Measurements from ENCODE around the gene ZSCAN5A.
"Not testable (repeated sequence)": the region's sequence is repeated elsewhere in the genome, so short reads cannot be mapped to it uniquely, and the experiment has no call there.

Gene ZSCAN5A, protein sequence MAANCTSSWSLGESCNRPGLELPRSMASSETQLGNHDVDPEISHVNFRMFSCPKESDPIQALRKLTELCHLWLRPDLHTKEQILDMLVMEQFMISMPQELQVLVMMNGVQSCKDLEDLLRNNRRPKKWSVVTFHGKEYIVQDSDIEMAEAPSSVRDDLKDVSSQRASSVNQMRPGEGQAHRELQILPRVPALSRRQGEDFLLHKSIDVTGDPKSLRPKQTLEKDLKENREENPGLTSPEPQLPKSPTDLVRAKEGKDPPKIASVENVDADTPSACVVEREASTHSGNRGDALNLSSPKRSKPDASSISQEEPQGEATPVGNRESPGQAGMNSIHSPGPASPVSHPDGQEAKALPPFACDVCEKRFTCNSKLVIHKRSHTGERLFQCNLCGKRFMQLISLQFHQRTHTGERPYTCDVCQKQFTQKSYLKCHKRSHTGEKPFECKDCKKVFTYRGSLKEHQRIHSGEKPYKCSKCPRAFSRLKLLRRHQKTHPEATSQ

DNA sequence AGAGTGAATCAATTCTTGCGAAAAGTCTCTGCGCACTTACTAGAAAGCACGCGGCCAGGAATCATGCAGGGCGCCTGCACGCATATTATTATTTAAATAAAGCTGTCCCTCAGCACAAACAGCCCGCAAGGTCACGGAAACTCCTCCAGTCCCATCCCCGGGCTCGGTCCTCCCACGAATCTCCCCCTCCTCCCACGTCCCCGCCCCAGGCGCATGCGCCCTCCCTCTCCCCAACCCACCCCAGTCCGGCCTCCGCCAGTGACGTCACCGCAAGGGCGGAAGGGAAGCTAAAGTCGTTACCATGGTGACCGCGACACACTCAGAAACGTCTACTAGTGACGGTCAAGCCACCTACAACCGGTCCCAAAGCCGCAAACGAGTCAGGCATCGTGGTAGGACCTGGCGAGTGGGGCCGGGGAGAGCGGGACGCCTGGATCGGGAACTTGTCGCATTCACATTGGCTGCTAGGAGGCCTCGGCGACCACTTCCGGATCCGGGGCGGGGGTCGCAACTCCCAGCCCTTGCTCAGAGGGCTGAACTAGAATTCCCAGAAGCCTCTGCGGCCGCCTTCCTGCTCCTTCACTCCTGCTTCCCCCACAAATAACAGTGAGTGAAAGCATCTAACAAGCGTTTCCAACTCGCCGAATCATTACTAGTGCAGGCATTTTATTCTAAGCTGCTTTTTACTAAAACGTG is at the start of gene ZSCAN5A:
ZSCAN5A (minus strand) TSS at position 459 of the 696 bp plus-strand sequence. CDS start 89,793 bp downstream, outside the sequence.
- DNase-seq, result peak; percentile 92

DNA sequence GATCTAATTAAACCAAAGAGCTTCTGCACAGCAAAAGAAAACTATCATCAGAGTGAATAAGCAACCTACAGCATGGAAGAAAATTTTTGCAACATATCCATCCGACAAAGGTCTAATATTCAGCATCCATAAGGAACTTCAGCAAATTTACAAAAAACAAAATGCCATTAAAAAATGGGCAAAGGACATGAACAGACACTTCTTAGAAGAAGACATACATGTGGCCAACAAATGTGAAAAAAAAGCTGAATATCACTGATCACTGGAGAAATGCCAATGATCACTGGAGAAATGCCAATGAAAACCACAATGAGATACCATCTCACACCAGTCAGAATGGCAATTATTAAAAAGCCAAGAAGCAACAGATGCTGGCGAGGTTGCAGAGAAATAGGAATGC is 46.2 kb upstream of the ZSCAN5A start:
- no peak for DNase-seq

DNA sequence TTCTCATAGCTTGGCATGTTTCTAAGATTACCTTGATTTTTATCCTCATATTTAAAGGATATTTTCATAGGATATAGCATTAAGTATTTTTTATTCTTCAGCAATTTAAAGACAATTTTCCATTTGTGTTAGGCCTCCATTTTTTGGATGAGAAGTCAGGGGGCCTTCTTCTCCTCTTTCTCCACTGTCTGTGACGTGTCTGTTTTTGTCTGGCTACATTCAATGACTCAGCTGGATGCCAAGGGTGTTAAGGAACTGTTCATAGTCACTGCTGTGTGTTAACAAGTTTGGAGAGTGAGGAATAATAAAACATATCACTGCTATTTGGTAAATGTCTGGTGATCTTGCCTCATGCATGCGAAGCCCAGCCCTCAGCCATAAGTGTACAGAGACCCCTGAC is 42.3 kb upstream of the ZSCAN5A start:
- no peak for DNase-seq

DNA sequence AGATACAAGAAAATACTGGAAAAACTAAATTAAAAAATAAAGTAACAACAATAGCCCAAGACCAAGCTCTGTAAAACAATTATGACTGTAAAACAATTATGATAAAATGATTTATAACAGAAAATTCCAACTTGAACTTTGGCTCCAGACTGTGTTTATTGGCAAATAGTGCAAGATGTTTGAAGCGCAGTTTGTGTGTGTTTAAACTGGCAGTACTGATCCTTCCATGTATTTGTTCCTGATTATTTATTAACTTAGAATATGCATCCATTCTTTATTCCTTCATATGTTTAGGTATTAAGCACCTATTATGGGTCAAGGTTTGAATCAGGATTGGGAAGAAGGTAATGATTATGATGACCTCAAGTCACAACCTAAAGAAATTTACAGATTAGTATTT is 40.9 kb upstream of the ZSCAN5A start:
- DNase-seq, result no peak

DNA sequence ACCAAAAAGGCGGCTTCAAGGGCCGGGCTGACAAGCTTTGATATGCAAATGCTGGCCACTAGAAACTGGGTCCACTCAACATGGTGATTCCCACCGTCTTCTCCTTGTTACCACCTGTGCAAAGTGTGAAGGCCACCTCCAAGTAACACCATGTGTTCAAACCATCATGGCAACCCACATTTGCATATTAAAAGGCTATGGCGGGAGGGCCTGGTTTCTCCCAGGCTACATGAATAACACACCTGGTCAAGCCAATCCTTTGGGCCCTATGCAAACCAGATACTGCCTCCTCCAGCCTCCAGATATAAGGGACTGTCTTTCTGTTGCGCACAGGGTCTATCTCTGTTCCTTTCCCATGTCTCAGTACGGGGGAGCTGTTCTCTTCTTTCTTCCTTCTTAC is 36.6 kb upstream of the ZSCAN5A start:
- no peak for DNase-seq

DNA sequence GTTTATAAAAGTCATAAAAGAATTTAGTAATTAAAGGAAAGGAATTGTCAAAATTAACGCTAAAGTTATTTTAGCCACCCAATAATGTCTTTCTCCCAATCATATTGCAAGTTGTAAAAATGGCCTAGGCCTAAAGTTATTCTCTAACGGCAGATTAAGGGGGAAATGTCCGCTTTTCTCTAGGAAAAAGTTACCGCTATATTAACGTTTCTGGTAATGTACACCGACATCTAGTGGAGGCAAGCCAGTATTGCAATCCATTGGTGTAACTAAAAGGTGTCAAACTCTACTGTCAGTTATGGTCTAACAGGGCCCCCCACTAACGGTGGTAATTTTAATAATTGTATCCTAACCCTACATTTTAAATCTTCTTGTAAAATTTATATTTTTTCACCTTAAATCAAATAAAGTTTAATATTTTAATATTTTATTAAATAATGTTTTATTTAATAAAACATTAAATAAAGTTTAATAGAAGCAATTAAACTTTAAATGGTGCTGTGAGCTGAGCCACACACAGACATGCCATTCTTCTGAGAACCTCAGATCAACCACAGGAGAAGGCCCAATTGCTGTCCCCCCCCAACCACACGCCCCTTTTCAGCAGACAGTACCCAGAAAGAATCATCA is 35.9 kb upstream of the ZSCAN5A start:
- peak; percentile 26 for DNase-seq

DNA sequence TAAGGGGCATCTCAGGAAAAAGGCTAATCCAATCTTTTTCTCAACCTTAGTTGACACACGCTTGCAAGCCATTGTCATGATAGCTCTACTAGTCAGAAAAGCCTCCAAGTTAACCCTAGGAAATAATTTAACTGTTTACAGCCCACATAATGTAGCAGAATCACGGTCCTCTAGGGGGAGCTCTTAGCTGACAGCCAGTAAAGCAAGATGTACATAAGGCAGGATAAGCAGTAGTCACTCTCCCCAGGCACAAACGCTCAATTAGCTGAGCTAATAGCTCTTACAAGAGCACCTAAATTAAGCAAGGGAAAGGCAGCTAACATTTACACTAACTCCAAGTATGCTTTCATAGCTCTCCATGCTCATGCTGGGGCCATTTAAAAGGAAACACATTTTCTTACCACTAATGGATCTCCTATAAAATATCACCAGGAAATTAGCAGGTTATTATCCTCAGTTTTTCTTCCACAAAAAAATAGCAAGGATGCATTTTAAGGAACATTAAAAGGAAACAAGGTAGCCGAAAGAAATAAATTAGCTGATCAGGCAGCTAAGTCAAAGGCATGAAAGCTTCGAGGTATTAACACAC is 33.7 kb upstream of the ZSCAN5A start:
- no peak for DNase-seq

DNA sequence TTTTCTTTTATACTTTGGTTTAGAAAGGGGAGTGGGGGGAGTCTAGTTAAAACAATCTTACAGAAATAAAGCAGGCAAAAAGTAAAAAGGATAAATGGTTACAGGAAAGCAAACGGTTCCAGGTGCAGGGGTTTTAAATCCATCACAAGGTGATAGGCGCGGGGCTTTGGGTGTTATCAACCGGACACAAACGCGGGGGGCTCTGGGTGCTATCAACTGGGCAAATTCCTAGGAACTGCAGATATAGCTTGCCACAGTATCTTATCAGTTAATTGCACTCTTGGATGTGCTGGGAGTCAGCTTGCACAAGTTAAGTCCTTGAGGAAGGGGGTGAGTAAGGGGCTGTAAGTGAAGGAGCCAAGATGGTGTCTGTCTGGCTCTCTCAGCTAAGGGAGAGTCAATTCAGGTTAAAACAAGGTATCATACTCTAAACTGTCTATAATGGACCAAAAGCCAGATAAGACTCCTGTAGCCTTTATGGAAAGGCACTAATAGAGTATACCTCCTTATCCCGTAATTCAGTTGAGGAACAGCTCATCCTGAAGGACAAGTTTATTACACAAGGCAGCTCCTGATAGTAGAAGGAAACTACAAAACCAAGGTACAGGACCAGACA is 32.6 kb upstream of the ZSCAN5A start:
- no peak for DNase-seq

DNA sequence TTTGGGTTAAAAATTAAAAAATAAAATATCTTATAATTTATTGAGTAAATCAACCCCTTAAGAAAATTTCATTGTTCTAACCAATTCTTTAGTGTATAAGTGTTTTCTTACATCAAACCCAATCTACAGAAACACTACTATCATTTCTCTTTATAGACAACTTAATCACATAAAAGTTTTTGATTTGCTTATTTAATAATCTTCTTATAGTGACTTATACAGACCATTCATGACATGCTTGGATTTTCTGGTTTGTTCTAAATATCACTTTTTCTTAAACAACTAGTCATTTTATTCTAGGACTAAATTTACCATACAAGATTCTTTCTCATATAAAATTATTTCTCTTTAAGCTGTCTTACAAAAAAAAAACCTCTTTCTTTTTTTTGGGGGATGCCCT is 27.3 kb upstream of the ZSCAN5A start:
- DNase-seq, result no peak

DNA sequence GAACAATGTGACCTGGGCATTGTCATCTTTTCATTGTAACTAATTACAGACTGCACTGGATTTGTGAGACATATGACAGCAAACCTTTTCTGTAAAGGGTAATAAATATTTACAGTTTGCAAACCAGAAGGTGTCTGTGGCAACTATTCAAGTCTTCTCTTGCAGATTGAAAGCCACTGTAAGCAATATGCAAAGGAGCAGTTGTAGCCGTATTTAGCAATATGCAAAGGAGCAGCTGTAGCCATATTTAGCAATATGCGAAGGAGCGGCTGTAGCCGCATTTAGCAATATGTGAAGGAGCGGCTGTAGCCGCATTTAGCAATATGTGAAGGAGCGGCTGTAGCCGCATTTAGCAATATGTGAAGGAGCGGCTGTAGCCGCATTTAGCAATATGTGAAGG is 24.4 kb upstream of the ZSCAN5A start:
- not testable (repeated sequence) for DNase-seq

DNA sequence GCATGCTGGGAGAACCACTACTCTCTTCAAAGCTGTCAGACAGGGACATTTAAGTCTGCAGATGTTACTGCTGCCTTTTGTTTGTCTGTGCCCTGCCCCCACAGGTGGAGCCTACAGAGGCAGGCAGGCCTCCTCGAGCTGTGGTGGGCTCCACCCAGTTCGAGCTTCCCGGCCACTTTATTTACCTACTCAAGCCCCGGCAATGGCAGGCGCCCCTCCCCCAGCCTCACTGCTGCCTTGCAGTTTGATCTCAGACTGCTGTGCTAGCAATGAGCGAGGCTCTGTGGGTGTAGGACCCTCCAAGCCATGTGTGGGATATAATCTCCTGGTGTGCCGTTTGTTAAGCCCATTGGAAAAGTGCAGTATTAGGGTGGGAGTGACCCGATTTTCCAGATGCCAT is 22.4 kb upstream of the ZSCAN5A start:
- DNase-seq, result not testable (repeated sequence)

DNA sequence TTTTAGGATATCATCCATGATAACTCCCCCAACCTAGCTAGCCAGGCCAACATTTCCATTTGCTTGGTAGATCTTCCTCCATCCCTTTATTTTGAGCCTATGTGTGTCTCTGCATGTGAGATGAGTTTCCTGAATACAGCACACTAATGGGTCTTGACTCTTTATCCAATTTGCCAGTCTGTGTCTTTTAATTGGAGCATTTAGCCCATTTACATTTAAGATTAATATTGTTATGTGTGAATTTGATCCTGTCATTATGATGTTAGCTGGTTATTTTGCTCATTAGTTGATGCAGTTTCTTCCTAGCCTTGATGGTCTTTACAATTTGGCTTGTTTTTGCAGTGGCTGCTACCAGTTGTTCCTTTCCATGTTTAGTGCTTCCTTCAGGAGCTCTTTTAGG is 20.7 kb upstream of the ZSCAN5A start:
- not testable (repeated sequence) for DNase-seq

DNA sequence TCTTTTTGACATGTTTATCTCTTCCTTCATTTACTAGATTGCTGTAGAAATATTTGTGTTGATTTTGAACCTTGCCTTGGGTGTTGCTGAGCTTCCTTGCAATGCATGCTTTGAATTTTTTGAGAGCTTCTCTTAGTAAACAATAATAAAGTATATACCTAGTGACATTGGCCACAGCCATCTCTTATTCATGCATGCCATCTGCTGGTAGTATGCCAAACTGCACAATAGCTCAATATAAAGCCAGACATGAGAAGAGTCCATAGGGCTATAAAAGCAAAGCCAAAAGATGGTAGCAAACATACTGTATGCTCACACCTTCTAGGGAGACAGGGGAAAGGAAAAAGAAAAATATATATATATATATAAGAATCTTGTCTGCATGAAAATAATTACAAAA is 18.9 kb upstream of the ZSCAN5A start:
- peak; percentile 26 for DNase-seq

DNA sequence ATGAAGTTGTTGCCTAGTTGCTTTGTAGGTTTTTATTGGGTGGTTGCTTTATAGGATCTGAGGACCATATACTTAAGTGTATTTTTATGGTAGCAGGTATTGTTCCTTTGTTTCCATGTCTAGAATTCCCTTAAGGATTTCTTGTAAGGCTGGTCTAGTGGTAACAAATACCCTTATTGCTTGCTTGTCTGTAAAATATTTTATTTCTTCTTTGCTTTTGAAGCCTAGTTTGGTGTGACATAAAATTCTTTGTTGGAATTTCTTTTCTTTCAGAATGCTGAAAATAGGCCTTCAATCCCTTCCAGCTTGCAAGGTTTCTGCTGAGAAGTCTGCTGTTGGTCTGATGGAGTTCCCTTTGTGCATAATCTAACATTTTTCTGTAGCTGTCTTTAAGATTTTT is 18.1 kb upstream of the ZSCAN5A start:
- DNase-seq, result no peak

DNA sequence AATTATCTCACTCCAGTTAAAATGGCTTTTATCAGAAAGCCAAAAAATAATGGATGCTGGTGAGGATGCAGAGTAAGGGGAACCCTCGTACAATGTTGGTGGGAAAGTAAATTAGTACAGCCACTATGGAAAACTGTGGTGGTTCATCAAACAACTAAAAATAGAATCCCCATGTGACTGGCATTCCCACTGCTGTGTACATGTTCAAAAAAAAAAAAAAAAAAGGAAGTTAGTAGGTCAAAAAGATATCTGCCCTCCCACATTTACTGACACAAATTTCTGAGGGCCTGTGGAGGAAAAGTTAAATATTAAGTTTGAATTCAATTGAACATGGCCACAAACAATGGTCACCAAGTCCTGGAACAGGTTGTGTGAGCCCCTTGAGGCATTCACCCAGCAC is 9.8 kb upstream of the ZSCAN5A start:
- DNase-seq, result no peak

DNA sequence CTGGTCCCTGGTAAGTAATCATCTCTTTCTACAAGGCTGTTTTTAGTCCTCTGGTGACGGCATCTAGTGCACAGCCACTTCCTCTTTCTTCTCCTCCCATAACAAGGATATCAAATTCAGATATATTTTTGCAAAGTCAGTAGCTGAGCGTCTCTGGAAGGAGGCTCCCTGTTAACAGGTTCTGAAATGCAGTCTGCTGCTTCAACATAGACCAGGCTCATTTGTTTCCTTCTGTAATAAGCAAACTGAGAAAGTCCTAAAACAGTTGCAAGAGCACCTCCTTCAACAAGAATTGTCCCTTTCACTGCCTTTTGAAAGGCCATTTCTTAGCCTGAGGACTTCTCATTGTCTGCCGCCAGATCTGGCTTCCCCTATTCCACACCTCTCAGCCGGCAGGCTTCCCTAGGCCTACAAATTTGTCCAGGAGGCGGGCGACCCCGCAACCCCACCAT is 7.4 kb upstream of the ZSCAN5A start:
- peak; percentile 53 for DNase-seq

DNA sequence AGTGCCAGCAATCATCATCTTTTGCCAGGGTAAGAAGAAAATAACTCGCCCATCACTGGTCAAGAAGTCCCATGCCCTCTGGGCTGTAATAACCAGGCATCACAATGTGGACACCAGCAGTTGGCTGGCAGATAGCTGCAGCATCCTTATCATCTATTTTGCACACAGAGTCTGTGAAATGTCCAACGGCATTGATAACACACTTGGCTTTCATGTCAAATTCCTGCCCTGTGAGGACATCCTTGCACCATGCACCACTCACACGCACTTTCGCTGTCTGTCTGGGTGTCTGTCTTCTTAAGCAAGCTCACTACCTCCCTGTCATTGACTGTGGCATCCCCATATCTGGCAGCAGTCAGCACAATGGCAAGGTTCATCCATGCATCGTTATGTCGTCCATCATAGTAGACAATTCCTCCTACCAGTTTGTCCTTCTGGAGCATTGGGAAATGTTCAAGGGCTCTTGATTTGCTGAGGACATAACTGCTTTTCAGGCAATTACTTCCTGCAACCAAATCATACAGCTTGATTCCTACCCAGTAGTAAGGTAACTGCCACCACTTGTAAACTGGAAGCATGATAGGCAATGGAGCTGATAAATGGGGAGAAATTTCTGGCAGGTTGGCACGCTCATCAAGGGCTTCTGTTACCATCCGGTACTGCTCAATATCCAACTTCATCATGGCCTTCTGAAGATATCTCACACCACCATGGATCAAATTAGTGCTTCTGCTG is 6.8 kb upstream of the ZSCAN5A start:
- no peak for DNase-seq

DNA sequence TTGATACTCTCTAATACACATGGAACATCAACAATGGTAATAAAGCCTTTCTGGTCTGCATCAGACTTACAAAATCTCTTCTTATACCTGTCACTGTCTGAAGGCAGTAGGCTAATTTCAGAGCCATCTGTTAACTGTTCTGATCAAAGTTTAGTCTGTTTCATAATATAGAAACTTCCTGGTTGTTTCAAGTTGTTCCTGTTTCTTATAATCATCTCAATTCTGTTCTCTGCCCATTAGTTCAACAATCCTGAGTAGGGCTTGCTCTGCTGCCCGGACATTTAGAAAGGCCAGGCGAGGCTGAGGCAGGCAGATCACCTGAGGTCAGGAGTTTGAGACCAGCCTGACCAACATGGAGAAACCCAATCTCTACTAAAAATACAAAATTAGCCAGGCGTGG is 5.4 kb upstream of the ZSCAN5A start:
- no peak for DNase-seq

DNA sequence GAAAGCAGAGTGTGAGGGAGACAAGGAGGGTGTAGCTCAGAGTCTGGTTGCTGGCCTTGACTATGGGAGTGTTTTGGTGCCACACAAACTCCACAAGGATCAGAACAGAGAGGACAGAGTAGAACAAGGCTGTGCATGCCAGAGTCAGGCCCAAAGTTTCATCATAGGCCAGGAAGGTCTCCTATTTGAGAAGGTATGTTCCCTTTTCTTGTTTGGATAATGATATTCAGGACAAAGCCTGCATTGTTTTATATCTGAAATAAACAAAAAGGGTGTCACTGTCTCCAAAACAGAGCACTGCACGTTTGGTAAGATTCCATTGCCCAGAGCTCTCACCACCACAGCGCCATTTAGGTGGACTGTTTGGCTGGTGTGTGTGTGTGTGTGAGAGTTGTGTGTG is 3.1 kb upstream of the ZSCAN5A start:
- DNase-seq, result no peak

DNA sequence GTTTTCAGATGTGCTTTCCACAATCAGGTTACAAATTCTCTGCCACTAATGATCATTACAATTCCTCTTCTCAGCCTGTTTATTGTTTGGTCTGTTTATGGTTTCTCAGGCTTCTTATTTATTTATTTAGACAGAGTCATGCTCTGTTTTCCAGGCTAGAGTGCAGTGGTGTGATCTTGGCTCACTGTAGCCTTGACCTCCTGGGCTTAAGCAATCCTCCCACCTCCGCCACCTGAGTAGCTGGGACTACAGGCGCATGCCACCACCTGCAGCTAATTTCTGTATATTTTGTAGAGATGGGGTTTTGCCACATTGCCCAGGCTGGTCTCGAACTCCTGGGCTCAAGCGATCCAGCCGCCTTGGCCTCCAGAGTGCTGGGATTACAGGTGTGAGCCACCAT is 2.1 kb upstream of the ZSCAN5A start:
- DNase-seq, result no peak

DNA sequence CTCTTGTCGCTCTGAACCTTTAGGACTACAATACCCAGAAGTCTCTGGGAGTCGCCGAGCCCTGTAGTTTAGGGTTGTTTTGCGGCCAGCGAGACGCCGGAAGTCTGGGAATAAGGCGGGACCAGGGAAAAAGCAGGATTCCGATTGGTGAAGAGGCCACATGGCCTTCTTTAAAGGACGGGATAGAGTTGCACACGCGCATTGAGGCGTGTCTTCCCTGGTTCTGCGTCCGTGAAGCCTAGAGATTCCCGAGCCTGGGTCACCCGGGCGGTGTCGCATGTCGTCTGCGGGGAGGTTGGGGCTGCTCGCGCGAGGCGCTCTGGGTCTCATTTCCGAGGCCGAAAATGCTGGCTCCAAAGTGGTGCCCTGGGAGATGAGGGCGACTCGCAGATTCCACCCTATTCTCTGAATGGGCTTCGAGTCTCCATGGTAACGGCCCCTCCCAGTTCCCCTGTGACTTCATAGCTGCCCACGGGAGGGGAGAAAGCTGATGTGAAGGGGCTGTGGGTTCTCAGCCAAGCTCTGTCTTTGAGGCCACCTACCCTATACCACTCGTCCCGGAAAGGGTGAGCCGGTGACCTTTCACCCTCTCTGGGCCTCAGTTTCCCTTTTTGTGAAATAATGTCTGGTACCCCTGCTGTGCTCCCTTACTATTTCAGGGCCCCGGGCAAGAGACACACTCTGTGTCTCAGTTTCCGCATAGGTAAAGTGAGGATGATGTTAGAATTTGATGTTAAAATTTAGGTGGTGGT is 614 bp upstream of the ZSCAN5A start:
- peak; percentile 92 for DNase-seq
